GM18868 (cell line): Measurements from ENCODE around the gene AAK1.
A peak's percentile ranks its signal among the peaks of the same experiment; 100 is the strongest.
"Not testable (repeated sequence)": the region's sequence is repeated elsewhere in the genome, so short reads cannot be mapped to it uniquely, and the experiment has no call there.

ENCODE experiments used
- ATAC-seq: cut with Tn5 transposase; IDR thresholded peaks from one replicate; pipeline ENCODE4 v1.9.1; 2021; ENCODE audit warnings: mild to moderate bottlenecking, moderate library complexity; ENCODE audit not compliant: unreplicated experiment

Gene AAK1

DNA sequence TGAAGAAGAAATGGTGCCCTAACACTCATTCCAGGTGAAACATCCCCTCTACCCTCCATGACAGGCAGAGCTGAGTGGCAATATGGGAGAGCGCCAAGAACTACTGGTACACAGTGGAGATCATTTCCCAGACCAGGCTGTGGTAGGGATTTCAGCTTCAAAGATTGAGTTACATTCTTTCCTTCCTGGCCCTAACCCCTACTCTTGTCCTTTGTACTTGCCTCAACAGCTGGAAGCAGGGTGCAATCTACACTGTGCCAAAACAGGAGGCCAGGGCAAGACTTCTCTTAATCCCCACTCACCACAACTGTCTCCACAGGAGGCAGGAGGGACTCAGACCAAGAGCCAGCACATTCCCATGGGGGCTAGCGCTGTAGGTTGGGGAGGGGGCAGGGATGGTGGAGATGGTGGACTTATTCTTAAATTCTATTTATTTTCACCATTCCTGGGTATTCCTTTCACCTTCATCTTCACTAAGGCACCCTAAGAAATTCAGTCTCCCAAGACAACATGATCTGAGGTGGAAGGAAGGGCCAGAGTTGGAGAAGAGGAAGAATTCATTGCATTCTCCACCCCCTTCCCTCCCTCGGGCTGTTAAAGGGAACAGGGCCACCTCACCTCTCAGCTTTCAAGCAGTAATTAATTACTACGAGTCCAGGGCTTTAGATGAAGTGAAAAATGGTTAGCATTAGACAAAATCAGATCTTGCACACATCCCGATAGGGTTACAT is 65.9 kb downstream of the AAK1 start:
- no peak for ATAC-seq

DNA sequence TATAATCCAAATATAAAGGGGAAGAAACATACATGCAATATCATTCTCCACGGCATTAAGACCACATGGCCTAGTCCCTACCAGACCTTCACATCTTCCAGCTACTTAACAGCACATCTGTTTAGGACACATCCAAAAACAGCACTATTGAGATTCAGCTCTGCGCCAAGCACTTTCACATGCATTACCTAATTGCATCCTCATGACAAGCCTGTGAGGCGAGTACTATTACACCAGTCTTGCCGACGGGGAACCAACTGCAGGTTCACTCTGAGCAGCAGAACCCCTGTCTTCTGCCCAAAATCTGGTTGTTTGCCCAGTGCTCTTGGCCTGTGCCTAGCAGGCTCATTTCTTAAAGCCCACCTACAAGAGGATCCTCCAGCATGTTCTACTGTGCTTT is 66.7 kb downstream of the AAK1 start:
- no peak for ATAC-seq

DNA sequence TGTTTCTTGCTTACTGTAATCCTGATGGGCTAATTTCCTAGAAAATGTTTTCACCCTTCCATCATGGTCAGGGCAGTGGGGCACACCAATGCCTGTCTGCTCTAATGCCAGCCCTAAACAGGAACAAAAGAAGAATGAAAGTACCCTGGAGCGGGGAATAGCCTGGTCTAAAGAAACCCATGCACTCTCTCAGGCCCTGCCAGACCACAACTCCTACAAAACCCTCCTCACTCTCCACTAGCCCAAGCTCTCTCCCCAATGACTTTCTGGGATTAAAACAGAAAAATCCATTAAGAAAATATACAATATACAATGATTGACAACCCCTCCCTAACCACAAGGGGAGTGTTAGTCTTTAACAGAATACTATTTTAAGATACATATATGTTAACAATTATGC is 67.6 kb downstream of the AAK1 start:
- no peak for ATAC-seq

DNA sequence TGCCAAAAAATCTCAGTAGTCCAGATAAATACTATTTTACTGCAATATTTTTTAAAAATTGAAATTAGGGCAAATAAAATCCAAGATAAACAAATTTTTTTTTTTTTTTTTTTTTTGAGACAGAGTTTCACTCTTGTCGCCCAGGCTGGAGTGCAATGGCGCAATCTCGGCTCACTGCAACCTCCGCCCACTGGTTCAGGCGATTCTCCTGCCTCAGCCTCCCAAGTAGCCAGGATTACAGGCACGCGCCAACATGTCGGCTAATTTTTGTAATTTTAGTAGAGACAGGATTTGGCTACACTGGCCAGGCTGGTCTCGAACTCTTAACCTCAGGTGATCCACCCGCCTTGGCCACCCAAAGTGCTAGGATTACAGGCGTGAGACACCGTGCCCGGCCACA is 68.2 kb downstream of the AAK1 start:
- ATAC-seq = not testable (repeated sequence)

DNA sequence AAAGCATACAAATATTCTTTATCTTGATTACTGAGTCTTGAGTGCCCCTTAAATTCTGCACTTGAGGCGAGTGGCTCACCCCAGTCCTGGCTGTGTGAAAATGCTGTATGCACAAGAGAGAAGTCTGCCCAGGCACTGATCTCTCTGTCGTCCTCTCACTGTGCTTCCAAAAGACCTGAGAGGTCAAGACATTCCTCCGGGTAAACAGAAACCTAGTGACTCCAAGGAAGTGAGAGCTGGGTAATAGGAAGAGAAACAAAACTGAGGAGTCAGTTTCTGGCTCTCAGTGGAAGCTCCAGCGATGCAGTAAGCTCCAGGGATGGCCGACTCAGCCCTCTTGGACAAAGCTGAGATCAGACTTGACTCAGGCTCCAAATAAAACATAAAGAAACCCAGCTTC is 70.9 kb downstream of the AAK1 start:
- no peak for ATAC-seq

DNA sequence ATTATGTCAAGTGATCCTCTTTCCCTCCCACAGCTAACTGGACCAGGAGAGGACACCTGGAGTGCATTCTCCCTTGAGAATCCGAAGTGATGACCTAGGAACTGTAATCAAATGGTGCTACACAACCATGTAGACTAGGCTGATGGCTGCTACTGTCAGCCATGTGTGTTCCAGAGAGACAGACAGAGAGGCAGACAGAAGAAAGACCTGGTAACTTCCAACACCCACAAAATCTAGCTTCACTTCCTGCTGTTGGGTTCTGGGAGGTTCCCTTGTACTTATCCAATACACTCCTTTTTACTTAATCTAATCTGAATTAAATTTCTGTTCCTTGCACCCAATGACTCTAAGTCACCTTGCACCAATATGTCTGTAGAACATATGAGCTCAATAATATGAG is 72.3 kb downstream of the AAK1 start:
- ATAC-seq = no peak

DNA sequence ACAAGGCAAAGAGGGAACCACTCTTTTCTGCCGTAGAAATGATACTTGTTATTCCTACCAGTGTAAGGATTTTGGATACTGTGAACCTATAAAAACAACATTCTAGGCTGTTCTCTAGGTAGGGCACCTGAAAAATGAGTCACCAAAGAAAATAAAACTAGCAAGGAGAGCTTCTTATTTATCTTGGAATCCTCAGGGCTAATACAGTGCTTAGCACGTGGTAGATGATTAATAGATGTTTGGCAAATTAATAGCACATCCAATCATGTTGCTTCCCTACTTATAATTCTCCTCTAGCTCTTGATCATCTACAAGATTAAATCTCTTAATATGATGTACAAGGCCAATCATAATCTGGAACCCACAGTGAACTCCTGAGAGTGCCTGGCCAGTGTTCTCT is 73.1 kb downstream of the AAK1 start:
- no peak for ATAC-seq

DNA sequence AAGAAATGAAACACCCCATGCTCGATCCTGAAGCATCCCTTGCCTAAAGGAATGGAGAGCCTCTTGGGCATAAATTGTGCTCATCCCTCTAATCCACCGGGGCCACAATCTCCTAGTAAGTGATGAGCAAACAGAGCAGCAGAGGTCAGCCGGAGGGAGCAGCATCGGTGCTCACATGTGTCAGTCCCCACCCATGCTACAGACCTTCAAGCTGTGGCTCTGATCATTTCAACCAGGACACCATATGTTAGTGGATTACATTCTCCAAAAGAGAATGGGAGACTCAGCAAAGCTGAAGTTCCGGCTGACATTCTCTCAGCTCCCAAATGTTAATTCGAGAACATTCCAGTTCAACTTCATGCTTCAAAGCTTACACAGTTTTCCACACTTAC is 75.6 kb downstream of the AAK1 start:
- no peak for ATAC-seq

DNA sequence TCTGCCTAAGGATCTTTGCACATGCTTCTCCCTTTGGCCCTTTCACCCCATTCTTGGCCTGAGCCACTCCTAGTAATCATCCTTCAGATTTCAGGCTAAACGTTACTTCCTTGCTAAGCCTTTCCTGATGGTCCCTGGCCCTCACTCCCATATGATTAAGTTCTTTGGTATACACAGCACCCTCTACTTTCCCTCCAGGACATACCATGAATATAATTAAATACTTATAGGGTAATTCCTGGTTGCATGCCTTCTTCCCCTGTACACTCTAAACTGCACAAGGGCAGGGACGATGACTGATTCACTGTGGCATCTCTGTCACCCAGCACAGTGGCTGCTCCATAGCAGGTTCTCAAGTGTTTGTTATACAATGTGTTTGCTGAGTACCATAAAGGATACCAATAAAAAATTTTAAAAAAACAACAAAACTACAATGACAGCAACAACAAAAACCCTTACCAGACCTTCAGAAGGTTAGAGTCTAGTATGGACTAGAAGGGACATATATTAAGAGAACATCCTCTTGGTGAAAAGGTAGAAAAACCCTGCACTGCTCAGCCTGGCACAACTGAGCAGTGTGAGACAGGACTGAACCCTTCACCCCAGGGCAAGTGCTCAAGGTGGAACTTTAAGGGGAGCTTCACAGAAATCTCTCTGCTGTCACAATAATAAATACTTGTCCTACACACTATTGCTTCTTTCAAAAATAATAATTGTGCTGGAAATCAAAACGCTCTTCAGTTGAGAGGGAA is 76.2 kb downstream of the AAK1 start:
- no peak for ATAC-seq

DNA sequence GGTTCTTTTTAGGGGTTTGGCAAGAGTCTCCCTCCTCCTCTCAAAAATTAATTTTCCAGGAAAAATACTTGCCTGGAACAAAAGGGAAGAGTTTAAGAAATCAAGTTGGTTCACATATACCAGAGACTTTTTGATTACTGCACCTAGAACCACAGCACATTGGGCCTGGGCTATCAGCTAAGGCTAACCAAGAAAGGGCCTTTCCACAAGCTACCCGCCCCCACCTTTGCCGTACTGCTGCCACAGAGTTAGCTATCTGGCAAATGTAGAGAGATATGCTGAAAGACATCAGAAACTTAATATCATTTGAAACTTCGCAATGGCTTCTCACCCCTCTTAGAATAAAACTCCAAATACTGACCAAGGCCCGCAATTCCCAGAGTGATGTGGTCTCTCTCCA is 76.9 kb downstream of the AAK1 start:
- no peak for ATAC-seq

DNA sequence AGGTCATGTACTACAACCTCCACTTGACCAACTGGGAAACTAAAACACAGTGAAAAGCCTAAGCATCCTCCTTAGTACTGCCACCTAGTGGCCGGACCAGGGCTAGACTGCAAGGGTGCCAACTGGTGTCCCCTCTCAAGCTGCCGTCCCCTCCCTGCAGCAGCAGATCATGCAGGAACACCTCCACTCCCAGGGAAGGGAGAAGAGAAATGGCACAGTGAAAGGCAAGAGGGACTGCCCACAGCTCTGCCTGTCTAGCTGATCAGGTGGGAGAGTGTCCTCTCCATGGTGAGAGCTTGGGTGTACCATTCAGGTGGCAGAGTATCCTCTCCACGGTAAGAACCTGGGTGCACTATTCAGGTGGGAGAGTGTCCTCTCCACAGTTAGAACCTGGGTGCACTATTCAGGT is 78.1 kb downstream of the AAK1 start:
- ATAC-seq = no peak

DNA sequence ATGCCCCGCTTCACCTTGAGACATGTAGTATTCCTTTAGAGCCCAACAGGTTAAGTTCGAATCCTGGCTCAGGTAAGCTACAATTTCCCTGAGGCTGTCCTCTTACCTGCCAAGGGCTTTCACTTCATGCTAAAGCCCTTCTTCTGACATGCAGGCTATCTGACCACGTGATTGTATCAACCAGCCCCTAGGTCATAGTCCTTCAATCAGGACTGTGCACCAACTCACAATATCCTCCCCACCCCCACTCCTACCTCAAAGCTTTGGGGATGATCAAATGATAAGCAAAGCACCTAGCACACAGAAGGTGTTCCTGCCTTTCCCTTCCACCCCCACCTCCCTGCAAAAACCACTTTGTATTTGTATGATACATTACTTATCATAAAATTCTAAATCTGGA is 78.9 kb downstream of the AAK1 start:
- no peak for ATAC-seq

DNA sequence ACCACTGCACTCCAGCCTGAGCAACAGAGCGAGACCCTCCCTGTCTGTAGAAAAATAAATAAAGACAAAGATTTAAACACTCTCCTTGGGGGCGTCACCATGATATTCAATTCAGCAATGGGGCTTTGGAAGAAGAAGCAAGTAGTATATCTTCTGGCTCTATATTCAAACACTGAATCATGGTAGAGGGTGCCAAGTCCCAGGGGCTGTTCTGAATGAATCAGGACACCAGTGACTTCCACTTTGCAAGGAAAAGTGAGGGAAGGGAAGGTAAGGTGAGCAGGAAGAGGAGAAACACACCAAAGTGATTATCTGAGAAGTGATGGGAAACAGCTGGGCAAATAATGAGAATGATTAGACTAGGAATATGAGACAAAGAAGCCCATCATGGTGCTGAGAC is 80.5 kb downstream of the AAK1 start:
- no peak for ATAC-seq

DNA sequence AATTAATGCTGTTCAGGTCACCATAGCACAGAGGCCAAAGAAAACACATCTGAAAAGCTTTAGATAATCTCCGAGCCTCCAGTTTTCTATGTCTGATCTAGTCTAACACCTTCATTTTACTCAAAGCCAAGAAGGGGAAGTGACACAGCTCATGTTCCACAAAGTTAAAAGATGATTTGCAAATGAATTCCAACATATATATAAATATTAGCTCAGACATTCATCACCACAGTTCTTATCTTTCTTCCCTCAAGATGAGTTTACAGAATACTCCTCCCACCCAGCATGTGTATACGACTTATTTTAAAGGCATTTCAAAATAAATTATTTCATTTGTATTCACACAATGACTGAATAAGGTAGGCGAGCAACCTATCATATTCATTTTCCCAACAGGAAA is 82.4 kb downstream of the AAK1 start:
- no peak for ATAC-seq

DNA sequence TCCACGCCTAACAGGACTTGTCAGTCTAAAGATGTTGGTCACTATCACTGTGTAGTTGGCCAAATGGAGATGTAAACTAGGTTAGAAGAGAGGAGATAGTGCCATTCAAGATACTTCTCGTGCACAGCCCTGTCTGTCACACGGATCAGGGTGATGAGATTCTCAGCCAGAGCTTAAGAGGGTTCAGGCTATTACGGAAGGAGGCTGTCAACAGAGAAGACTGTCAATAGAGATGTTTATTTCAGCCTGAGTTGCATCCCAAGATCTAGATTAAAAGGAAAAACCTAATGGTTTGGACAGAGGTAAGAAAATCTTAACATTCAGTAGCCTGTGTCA is 83.4 kb downstream of the AAK1 start:
- no peak for ATAC-seq

DNA sequence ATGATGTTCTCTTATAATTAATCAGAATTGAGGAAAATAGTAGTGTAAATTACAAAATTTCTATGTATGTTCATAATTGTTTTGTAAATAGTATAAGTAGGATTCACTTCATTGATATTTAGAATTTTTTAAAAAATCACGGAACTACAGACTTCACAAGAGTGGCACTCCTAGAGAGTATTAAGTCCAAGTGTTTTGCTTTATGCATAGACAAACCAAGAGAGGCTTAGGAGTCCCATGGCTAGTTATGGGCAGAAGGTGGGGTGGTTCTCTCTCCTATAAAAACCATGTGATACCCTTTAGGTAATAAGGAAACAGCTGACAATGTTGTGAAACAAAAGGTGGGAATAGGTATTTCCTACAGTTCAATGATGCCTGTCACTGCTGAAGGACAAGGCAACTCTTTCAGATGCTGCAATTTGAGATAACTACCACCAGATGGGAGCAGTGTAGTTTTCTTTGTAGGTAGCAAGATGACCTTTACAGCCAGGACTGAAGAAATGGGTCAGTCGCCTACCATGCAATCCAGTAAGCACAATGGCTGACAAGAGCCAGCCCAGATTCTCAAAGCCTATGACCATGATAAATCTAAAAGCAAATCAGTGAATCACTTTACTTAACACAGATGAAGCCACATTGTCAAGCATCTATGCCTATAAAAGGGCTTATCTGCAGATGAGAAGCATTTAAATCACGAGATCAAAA is 83.9 kb downstream of the AAK1 start:
- ATAC-seq = no peak

DNA sequence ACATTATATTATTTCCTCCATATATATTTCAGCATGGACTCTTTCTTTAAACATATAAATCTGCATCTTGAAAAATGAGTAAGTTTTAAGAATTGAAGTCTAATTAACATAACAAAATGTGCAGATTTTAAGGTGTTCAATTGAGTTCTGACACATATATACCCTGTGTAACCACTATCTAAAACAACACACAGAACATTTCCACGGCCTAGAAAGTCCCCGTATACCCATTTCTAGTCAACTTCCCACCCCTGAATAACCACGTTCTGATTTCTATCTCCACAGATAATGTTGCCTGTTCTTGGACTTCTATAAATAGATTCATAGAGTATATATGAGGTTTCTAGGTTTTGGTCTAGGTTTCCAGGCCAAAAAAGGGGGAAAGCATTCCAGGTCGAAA is 87.5 kb downstream of the AAK1 start:
- no peak for ATAC-seq

DNA sequence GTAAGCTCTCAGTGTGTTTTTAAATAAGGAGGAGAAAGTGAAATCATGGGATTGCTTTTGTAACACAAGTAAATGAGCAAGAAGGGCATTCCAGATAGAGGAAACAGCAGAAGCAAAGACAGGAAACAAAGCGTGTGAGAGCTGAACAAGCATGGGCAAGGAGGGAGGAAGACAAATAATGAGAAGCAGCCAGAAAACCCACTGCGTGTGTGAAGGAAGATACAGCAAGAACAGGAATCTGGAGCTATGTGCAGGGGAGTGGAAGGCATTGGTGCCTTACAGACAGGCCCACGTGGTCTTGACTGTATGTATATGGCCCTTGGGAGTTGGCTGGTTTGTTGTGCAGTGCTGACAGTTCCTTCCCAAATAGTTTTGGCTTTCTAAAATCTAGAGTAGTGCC is 88.6 kb downstream of the AAK1 start:
- ATAC-seq = peak; percentile 74

DNA sequence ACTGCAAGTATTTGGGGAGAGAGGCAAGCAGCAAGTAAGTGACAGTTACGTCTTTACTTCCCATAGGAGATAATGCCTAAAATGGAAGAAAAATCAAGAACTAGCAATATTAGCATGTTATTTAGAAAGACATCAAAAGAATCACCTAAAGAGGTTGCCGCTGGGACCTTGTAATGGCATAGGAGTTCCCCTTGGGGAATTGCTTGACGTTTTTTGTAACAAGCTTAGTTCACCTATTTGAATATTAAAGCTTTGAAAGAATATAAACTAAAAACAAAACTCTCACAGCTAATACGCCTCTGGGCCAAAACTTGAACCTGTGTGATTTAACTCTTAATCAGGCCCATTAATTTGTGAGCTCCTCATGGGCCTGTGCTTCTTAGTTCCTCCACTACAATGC is 89.0 kb downstream of the AAK1 start:
- peak; percentile 18 for ATAC-seq

DNA sequence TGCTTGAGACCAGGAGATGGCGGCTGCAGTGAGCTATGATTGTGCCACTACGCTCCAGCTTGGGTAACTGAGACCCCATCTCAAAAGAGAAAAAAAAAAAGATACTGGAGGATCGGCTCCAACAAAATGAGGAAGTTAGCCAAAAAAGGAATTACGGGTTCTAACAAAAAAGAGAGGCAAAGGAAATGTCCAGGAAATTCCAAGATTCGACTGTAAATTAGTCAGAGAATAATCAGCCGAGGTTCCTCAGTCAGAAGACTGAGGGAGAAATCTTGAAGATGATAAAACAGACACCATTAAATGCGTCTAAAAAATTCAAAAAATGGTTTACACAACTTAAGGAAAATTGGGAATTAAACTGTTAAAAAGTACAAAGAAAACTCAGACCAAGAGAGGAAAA is 89.5 kb downstream of the AAK1 start:
- no peak for ATAC-seq

DNA sequence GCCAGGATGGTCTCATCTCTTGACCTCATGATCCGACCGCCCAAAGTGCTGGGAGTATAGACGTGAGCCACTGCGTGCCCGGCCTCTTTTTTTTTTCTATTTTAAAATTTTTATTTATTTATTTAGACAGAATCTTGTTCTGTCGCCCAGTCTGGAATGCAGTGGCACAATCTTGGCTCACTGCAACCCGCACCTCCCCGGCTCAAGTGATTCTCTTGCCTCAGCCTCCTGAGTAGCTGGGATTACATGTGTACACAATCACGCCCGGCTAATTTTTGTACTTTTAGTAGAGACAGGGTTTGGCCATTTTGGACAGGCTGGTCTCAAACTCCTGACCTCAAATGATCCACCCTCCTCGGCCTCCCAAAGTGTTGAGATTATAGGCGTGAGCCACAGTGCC is 93.0 kb downstream of the AAK1 start:
- not testable (repeated sequence) for ATAC-seq

DNA sequence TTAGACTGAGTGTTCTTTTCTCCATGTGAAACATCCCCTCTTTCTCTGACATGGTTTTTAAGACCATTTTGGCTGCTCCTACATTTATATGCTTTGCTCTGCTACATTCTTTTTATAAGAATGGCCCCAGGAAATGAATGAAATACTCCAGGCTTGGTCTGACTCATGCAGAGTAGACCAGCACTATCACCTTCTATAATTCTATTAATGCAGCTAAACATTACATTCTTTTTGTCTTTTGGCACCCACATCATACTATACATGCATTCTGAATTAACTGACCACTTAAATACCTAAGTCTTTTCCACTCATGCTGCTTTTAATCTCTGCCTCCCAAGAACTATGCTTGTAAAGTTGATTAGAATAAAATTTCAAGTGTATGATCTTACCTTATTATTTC is 94.1 kb downstream of the AAK1 start:
- no peak for ATAC-seq
